ENCODE results near the gene NR2E1. TPM values are rescaled to one million over a fixed set of nuclear protein-coding genes. Genes with fewer than 3 reads are reported as not detected.

The NR2E1 gene
- total RNA-seq, 1 experiment from 2014 or later = not detected

GRCh38 chr6:108118359-108118724 lies 47.5 kb upstream of the NR2E1 start:
- no TSS peak for BruUV-seq (replicated peaks)
- Mint-ChIP-seq H3K4me1 (ENCODE audit: insufficient read depth, unreplicated experiment) (peaks cover 21% of the 10 kb centered on the region), H3K9me3 (ENCODE audit: unreplicated experiment) (no peaks in the 10 kb centered on the region), H3K27ac (ENCODE audit: low read depth, unreplicated experiment) (no peak overlapping the region), H3K4me3 (ENCODE audit: unreplicated experiment) (peak overlapping the region; percentile 62), H3K36me3 (ENCODE audit: insufficient read depth, unreplicated experiment) (no peaks in the 10 kb centered on the region), H3K27me3 (ENCODE audit: insufficient read depth, unreplicated experiment) (peaks cover 11% of the 10 kb centered on the region)
- intact Hi-C loops (cut with micrococcal nuclease) = no loop called here
- CTCF ChIA-PET = interaction anchor here (0.6 to 0.9 kb wide), 2 partner anchors 46 to 374 kb away, joined by 3 read pairs; no protein-coding TSS in a partner anchor
- no peak for DNase-seq (ENCODE audit: unreplicated experiment)
- TF ChIP-seq CTCF (IDR thresholded peaks at IDR 0.05; ENCODE audit: unreplicated experiment) = no peak
- POLR2A ChIA-PET = no interaction called here

GRCh38 chr6:108118810-108119768 lies 46.7 kb upstream of the NR2E1 start:
- H3K4me3 Mint-ChIP-seq (ENCODE audit: unreplicated experiment) = peak overlapping the region; percentile 62
- BruUV-seq (replicated peaks) = no TSS peak
- no peaks in the 10 kb centered on the region for H3K36me3 Mint-ChIP-seq (ENCODE audit: insufficient read depth, unreplicated experiment)
- intact Hi-C loops (cut with micrococcal nuclease) = no loop called here
- POLR2A ChIA-PET = no interaction called here
- CTCF ChIA-PET = interaction anchor here (0.6 to 0.9 kb wide), 2 partner anchors 45 to 374 kb away, joined by 3 read pairs; no protein-coding TSS in a partner anchor
- H3K27me3 Mint-ChIP-seq (ENCODE audit: insufficient read depth, unreplicated experiment) = peaks cover 11% of the 10 kb centered on the region
- DNase-seq (ENCODE audit: unreplicated experiment) = no peak
- H3K27ac Mint-ChIP-seq (ENCODE audit: low read depth, unreplicated experiment) = no peak overlapping the region
- no peak for TF ChIP-seq CTCF (IDR thresholded peaks at IDR 0.05; ENCODE audit: unreplicated experiment)
- H3K9me3 Mint-ChIP-seq (ENCODE audit: unreplicated experiment) = no peaks in the 10 kb centered on the region
- H3K4me1 Mint-ChIP-seq (ENCODE audit: insufficient read depth, unreplicated experiment) = peaks cover 18% of the 10 kb centered on the region

- H3K9me3 Mint-ChIP-seq (ENCODE audit: unreplicated experiment) = no peaks in the 10 kb centered on the region
- TF ChIP-seq CTCF (IDR thresholded peaks at IDR 0.05; ENCODE audit: unreplicated experiment) = no peak
- H3K36me3 Mint-ChIP-seq (ENCODE audit: insufficient read depth, unreplicated experiment) = no peaks in the 10 kb centered on the region
- ChIA-PET POLR2A (no interaction called here), CTCF (no interaction called here)
- DNase-seq (ENCODE audit: unreplicated experiment) = no peak
- H3K4me1 Mint-ChIP-seq (ENCODE audit: insufficient read depth, unreplicated experiment) = peaks cover 11% of the 10 kb centered on the region
- H3K27ac Mint-ChIP-seq (ENCODE audit: low read depth, unreplicated experiment) = no peak overlapping the region
- intact Hi-C loops (cut with micrococcal nuclease) = no loop called here
- H3K27me3 Mint-ChIP-seq (ENCODE audit: insufficient read depth, unreplicated experiment) = peaks cover 11% of the 10 kb centered on the region
- H3K4me3 Mint-ChIP-seq (ENCODE audit: unreplicated experiment) = no peak overlapping the region
- no TSS peak for BruUV-seq (replicated peaks)
Observed at GRCh38 chr6:108119769-108120141, 46.1 kb upstream of the NR2E1 start.

GRCh38 chr6:108120311-108120710 lies 45.5 kb upstream of the NR2E1 start:
- peaks cover 6% of the 10 kb centered on the region for H3K4me1 Mint-ChIP-seq (ENCODE audit: insufficient read depth, unreplicated experiment)
- ChIA-PET POLR2A (no interaction called here), CTCF (interaction anchor here (0.7 to 2.2 kb wide), 2 partner anchors 247 to 371 kb away, joined by 3 to 4 read pairs; no protein-coding TSS in a partner anchor)
- intact Hi-C loops (cut with micrococcal nuclease) = no loop called here
- no peaks in the 10 kb centered on the region for H3K9me3 Mint-ChIP-seq (ENCODE audit: unreplicated experiment)
- no peak overlapping the region for H3K27ac Mint-ChIP-seq (ENCODE audit: low read depth, unreplicated experiment)
- peaks cover 11% of the 10 kb centered on the region for H3K27me3 Mint-ChIP-seq (ENCODE audit: insufficient read depth, unreplicated experiment)
- no peak overlapping the region for H3K4me3 Mint-ChIP-seq (ENCODE audit: unreplicated experiment)
- TF ChIP-seq CTCF (IDR thresholded peaks at IDR 0.05; ENCODE audit: unreplicated experiment) = no peak
- no peak for DNase-seq (ENCODE audit: unreplicated experiment)
- BruUV-seq (replicated peaks) = no TSS peak
- no peaks in the 10 kb centered on the region for H3K36me3 Mint-ChIP-seq (ENCODE audit: insufficient read depth, unreplicated experiment)

Data from MCF 10A (cell line).